HepG2 (cell line): ENCODE results near the gene JMJD6. TPM values are rescaled to one million over a fixed set of nuclear protein-coding genes. Genes with fewer than 3 reads are reported as not detected.

Source experiments
- CBFB ChIP-seq: sonication (generic); formaldehyde crosslinking; IDR thresholded peaks from 2 replicates; pipeline ENCODE4 v1.4.0; 2020; ENCODE audit warnings: missing genetic modification reagents
- EP300 ChIP-seq, 3 experiments: sonication (generic) in 1 of 3; formaldehyde crosslinking in 1 of 3; IDR thresholded peaks; 2 replicates each; pipeline versions ENCODE4 v1.5.1 to v1.6.1; 2011 to 2020; ENCODE audit warnings: low read depth in 2 of 3, low read length in 2 of 3, borderline replicate concordance in 1 of 3, improper control_type of control experiment in 1 of 3, mild to moderate bottlenecking in 1 of 3, missing genetic modification reagents in 1 of 3, moderate library complexity in 1 of 3
- ETV5 ChIP-seq: IDR thresholded peaks from 2 replicates; pipeline ENCODE4 v1.6.1; 2018; ENCODE audit warnings: missing biosample characterization, missing genetic modification reagents, inconsistent platforms, borderline replicate concordance
- HDAC2 ChIP-seq: sonication (generic); formaldehyde crosslinking; IDR thresholded peaks from 2 replicates; pipeline ENCODE4 v1.4.0; 2020; ENCODE audit warnings: missing genetic modification reagents
- MAX ChIP-seq: IDR thresholded peaks from 2 replicates; pipeline ENCODE4 v1.6.1; 2012; ENCODE audit warnings: inconsistent platforms
- MBNL3 ChIP-seq: fragments of 250-450 bp; sonication (Bioruptor Pico); conservative IDR thresholded peaks from 2 replicates; pipeline ENCODE4 v1.8.0; 2022; ENCODE audit warnings: mild to moderate bottlenecking, inconsistent platforms
- MEIS2 ChIP-seq: sonication (generic); formaldehyde crosslinking; IDR thresholded peaks from 2 replicates; pipeline ENCODE4 v1.9.0; 2021; ENCODE audit warnings: mild to moderate bottlenecking, missing genetic modification reagents
- ZFX ChIP-seq: sonication (generic); formaldehyde crosslinking; IDR thresholded peaks from 2 replicates; pipeline ENCODE4 v1.4.0; 2020; ENCODE audit warnings: mild to moderate bottlenecking, low read depth, missing genetic modification reagents, moderate library complexity
- ZFY ChIP-seq: sonication (generic); formaldehyde crosslinking; IDR thresholded peaks from 2 replicates; pipeline ENCODE4 v1.4.0; 2020; ENCODE audit warnings: missing genetic modification reagents
- ZNF335 ChIP-seq: sonication (generic); formaldehyde crosslinking; IDR thresholded peaks from 2 replicates; pipeline ENCODE4 v1.4.0; 2020; ENCODE audit warnings: missing genetic modification reagents
- ZNF674 ChIP-seq: sonication (generic); formaldehyde crosslinking; IDR thresholded peaks from 2 replicates; pipeline ENCODE4 v1.5.0; 2020; ENCODE audit warnings: low read depth, mild to moderate bottlenecking, missing genetic modification reagents
- ZNF687 ChIP-seq: sonication (generic); formaldehyde crosslinking; IDR thresholded peaks from 2 replicates; pipeline ENCODE4 v1.5.1; 2020; ENCODE audit warnings: mild to moderate bottlenecking, missing genetic modification reagents, moderate library complexity
- ZSCAN9 ChIP-seq: IDR thresholded peaks from 2 replicates; pipeline ENCODE4 v1.6.1; 2016; ENCODE audit warnings: borderline replicate concordance
- polyA plus RNA-seq, 8 experiments: library from polyadenylated mRNA; depleted of rRNA in 3 of 8; stranded (reverse) in 7 of 8; unstranded in 1 of 8; fragments of >200 nt; fragmentation: Illumina TruSeq in 4 of 8; extraction: Trizol in 4 of 8; gene quantifications; 2 replicates each; pipeline versions ENCODE4 v1.2.1 to v1.2.3, GENCODE V29; 2011 to 2016; ENCODE audit warnings: low read depth in 4 of 8, missing spikeins in 1 of 8, mixed read lengths in 1 of 8; ENCODE audit not compliant: insufficient read depth in 1 of 8
- total RNA-seq, 5 experiments: library from RNA; depleted of rRNA; stranded (reverse); fragments of >200 nt; fragmentation: Illumina TruSeq; extraction: Trizol; gene quantifications; 2 replicates each; pipeline ENCODE4 v1.2.3, GENCODE V29; 2016; ENCODE audit warnings: low read depth in 1 of 5

The JMJD6 gene
- total and polyA plus RNA-seq, 2 of the 13 experiments (the other 11 are each of a cell fraction or from before 2014, with no cell fraction given), result 33.6 to 41.0 TPM

- peak; percentile 6; the same call in 1 of the 2 replicates for TF ChIP-seq ETV5 (CRISPR knock-in tag)
- TF ChIP-seq ZFX, result peak; percentile 52
- TF ChIP-seq MEIS2 (CRISPR knock-in tag), result no peak
- no peak for TF ChIP-seq HDAC2 (CRISPR knock-in tag)
- TF ChIP-seq ZNF687, result peak; percentile 64
- peak; percentile 65 for TF ChIP-seq MAX
- 0 out of 2 replicates have a peak, but pooled peaks have one; percentile 37 for TF ChIP-seq CBFB (CRISPR knock-in tag)
- peak; percentile 23; the same call in 1 of the 2 replicates for TF ChIP-seq ZSCAN9 (CRISPR knock-in tag)
- peak; percentile 32; the same call in 1 of the 2 replicates for TF ChIP-seq ZFY (CRISPR knock-in tag)
- no peak for TF ChIP-seq EP300 (IDR thresholded peaks at IDR 0.05; ENCODE audit: low read depth in 2 of 2, low read length in 2 of 2)
- peak; percentile 41; the same call in 1 of the 2 replicates for TF ChIP-seq EP300 (CRISPR knock-in tag; IDR thresholded peaks at IDR 0.05; ENCODE audit: borderline replicate concordance)
- TF ChIP-seq ZNF674 (CRISPR knock-in tag), result peak; percentile 31; the same call in 1 of the 2 replicates
- TF ChIP-seq MBNL3, result no peak
- 0 out of 2 replicates have a peak, but pooled peaks have one; percentile 53 for TF ChIP-seq ZNF335 (CRISPR knock-in tag)
- TF ChIP-seq, all 625 proteins: peak for 83
Measured at GRCh38 chr17:76710863-76711611, 15.4 kb downstream of the JMJD6 start, which contains the start of gene MXRA7 (continued).
